Left forelimb (tissue), 1 donor: Measurements from ENCODE around the gene ATXN1.

ENCODE experiments used
- DNase-seq: peaks from one replicate; pipeline ENCODE4 v3.0.0-alpha.2; 2018; ENCODE audit warnings: low spot score

Gene ATXN1

GRCh38 chr6:16533721-16534136 lies 227.5 kb downstream of the ATXN1 start:
- DNase-seq: no peak

- no peak for DNase-seq
Measured at GRCh38 chr6:16533210-16533609, 228.1 kb downstream of the ATXN1 start.

- no peak for DNase-seq
Measured at GRCh38 chr6:16527691-16528090, 233.6 kb downstream of the ATXN1 start.

GRCh38 chr6:16524380-16524707 lies 236.9 kb downstream of the ATXN1 start:
- no peak for DNase-seq

GRCh38 chr6:16523606-16524379 lies 237.5 kb downstream of the ATXN1 start:
- no peak for DNase-seq

GRCh38 chr6:16522937-16523336 lies 238.3 kb downstream of the ATXN1 start:
- DNase-seq: no peak

GRCh38 chr6:16521528-16521927 lies 239.7 kb downstream of the ATXN1 start:
- DNase-seq: no peak

- DNase-seq: no peak
Measured at GRCh38 chr6:16519265-16520242, 241.7 kb downstream of the ATXN1 start.

- no peak for DNase-seq
Measured at GRCh38 chr6:16518265-16518664, 243.0 kb downstream of the ATXN1 start.

GRCh38 chr6:16514249-16514648 lies 247.0 kb downstream of the ATXN1 start:
- no peak for DNase-seq

- no peak for DNase-seq
Measured at GRCh38 chr6:16512544-16513290, 248.5 kb downstream of the ATXN1 start.

- no peak for DNase-seq
Measured at GRCh38 chr6:16511723-16512489, 249.4 kb downstream of the ATXN1 start.

- no peak for DNase-seq
Measured at GRCh38 chr6:16511040-16511660, 250.1 kb downstream of the ATXN1 start.

- no peak for DNase-seq
Measured at GRCh38 chr6:16510245-16510644, 251.0 kb downstream of the ATXN1 start.

- DNase-seq: no peak
Measured at GRCh38 chr6:16508959-16509358, 252.3 kb downstream of the ATXN1 start.

GRCh38 chr6:16505711-16506357 lies 255.4 kb downstream of the ATXN1 start:
- no peak for DNase-seq

GRCh38 chr6:16504609-16505008 lies 256.7 kb downstream of the ATXN1 start:
- DNase-seq: no peak

- DNase-seq: no peak
Measured at GRCh38 chr6:16503970-16504415, 257.3 kb downstream of the ATXN1 start.

- no peak for DNase-seq
Measured at GRCh38 chr6:16503241-16503775, 258.0 kb downstream of the ATXN1 start.

- no peak for DNase-seq
Measured at GRCh38 chr6:16498957-16499356, 262.3 kb downstream of the ATXN1 start.
